NCI-H1092 (cell line): ENCODE measurements around the gene BRAT1.
"Not testable (repeated sequence)": the region's sequence is repeated elsewhere in the genome, so short reads cannot be mapped to it uniquely, and the experiment has no call there.

ENCODE experiments used
- DNase-seq: peaks from one replicate; lab custom pipeline; 2025; lab: John Stamatoyannopoulos, UW

Gene BRAT1

GRCh38 chr7:2583798-2584580 is 28.7 kb upstream of the BRAT1 start:
- no peak for DNase-seq

- no peak for DNase-seq
These were observed 26.8 kb upstream of the BRAT1 start for GRCh38 chr7:2582006-2582735.

- no peak for DNase-seq
These were observed 25.3 kb upstream of the BRAT1 start for GRCh38 chr7:2580636-2581035.

GRCh38 chr7:2577914-2578680 is 22.8 kb upstream of the BRAT1 start:
- DNase-seq, result no peak

- no peak for DNase-seq
These were observed 21.6 kb upstream of the BRAT1 start for GRCh38 chr7:2576742-2577491.

GRCh38 chr7:2575733-2576340 is 20.5 kb upstream of the BRAT1 start:
- DNase-seq, result no peak

GRCh38 chr7:2575046-2575732 is 19.9 kb upstream of the BRAT1 start:
- no peak for DNase-seq

GRCh38 chr7:2573761-2574160 is 18.4 kb upstream of the BRAT1 start:
- DNase-seq, result no peak

- DNase-seq, result no peak
These were observed 16.9 kb upstream of the BRAT1 start for GRCh38 chr7:2572101-2572842.

GRCh38 chr7:2571409-2571808 is 16.1 kb upstream of the BRAT1 start:
- no peak for DNase-seq

- no peak for DNase-seq
These were observed 14.7 kb upstream of the BRAT1 start for GRCh38 chr7:2570021-2570420.

- no peak for DNase-seq
These were observed 14.1 kb upstream of the BRAT1 start for GRCh38 chr7:2569421-2569820.

- DNase-seq, result no peak
These were observed 13.3 kb upstream of the BRAT1 start for GRCh38 chr7:2568521-2569223.

GRCh38 chr7:2567679-2568278 is 12.5 kb upstream of the BRAT1 start:
- peak; percentile 14 for DNase-seq

- no peak for DNase-seq
These were observed 11.8 kb upstream of the BRAT1 start for GRCh38 chr7:2566890-2567678.

GRCh38 chr7:2566348-2566889 is 11.1 kb upstream of the BRAT1 start:
- DNase-seq, result no peak

- no peak for DNase-seq
These were observed 9.7 kb upstream of the BRAT1 start for GRCh38 chr7:2564970-2565540.

- DNase-seq, result not testable (repeated sequence)
These were observed 8.6 kb upstream of the BRAT1 start for GRCh38 chr7:2563955-2564354.
